ENCODE results near the gene SNRPE.
A peak's percentile ranks its signal among the peaks of the same experiment; 100 is the strongest.

The SNRPE gene

DNA sequence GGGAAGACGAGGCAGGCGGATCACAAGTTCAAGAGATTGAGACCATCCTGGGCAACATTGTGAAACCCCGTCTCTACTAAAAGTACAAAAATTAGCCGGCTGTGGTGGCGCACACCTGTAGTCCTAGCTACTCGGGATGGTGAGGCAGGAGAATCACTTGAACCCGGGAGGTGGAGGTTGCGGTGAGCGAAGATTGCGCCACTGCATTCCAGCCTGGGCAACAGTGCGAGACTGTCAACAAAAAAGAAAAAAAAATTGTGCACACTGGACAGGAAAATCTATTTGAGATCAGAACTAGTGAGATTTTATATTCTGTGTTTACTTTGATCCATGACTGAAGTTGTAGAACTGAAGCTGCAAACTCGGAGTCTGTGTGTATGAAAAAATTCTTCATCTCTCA lies 40.2 kb downstream of the SNRPE start:
- Histone ChIP-seq H3K18ac (ENCODE audit: low read length) (no peak overlapping the region), H3K4me3 (ENCODE audit: low read depth, low read length) (no peak overlapping the region), H3K79me2 (ENCODE audit: control insufficient read depth, insufficient read depth, low read length, poor library complexity) (no peaks in the 10 kb centered on the region), H3K9ac (ENCODE audit: low read length) (no peak overlapping the region), H3K27me3 (ENCODE audit: insufficient read depth, low read length) (no peaks in the 10 kb centered on the region), H3K79me1 (ENCODE audit: low read length) (no peaks in the 10 kb centered on the region), H2AK5ac (ENCODE audit: low read length) (no peak overlapping the region), H4K8ac (ENCODE audit: low read depth, low read length) (no peak overlapping the region), H3K9me3 (ENCODE audit: insufficient read depth, low read depth, low read length) (peaks cover 2% of the 10 kb centered on the region), H3K4ac (ENCODE audit: low read depth, low read length) (no peak overlapping the region), H4K12ac (ENCODE audit: low read depth, low read length) (no peak overlapping the region), H4K91ac (ENCODE audit: low read depth, low read length) (no peak overlapping the region), H3K36me3 (ENCODE audit: control insufficient read depth in 1 of 2, insufficient read depth in 2 of 2, low read length in 2 of 2) (no peaks in the 10 kb centered on the region), H3K14ac (ENCODE audit: low read length) (no peak overlapping the region), H2AFZ (ENCODE audit: insufficient read depth, low read length, poor library complexity) (no peak overlapping the region), H2BK12ac (ENCODE audit: low read length) (no peak overlapping the region), H2BK120ac (ENCODE audit: insufficient read depth, low read length, poor library complexity) (no peak overlapping the region), H3K27ac (ENCODE audit: low read depth, low read length) (no peak overlapping the region), H3K23ac (ENCODE audit: low read length) (no peak overlapping the region), H3K4me2 (ENCODE audit: low read length) (no peak overlapping the region), H2BK5ac (ENCODE audit: low read depth, low read length, poor library complexity) (no peak overlapping the region), H3K4me1 (ENCODE audit: control insufficient read depth in 1 of 2, insufficient read depth in 2 of 2, low read length in 2 of 2) (peaks cover 0 to 2% of the 10 kb centered on the region in 2 experiments)
- peak in 1 of 2 donors; percentile 6 for DNase-seq
- WGBS (ENCODE audit: extremely low coverage, insufficient coverage, insufficient read length), result no CpG with 5 or more reads among the region's 12 CpGs

DNA sequence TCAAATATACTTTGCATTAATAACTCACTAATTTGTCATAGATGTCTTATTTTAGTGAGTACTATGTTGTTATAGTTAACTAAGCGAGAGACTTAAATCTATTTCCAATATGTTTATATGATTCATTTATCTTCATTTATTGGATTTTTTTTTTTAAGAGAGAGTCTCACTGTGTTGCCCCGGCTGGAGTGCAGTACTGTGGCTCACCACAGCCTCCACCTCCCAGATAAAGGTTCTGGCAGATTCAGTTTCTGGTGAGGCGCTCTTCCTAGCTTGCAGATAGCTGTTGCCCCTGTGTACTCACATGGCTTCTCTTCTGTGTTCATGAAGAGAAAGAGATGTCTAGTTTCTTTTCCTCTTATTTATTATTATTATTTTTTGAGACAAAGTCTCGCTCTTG lies 43.9 kb downstream of the SNRPE start:
- Histone ChIP-seq H2AK5ac (ENCODE audit: low read length) (no peak overlapping the region), H2BK12ac (ENCODE audit: low read length) (no peak overlapping the region), H3K14ac (ENCODE audit: low read length) (no peak overlapping the region), H3K27me3 (ENCODE audit: insufficient read depth, low read length) (no peaks in the 10 kb centered on the region), H3K4me3 (ENCODE audit: low read depth, low read length) (no peak overlapping the region), H3K36me3 (ENCODE audit: control insufficient read depth in 1 of 2, insufficient read depth in 2 of 2, low read length in 2 of 2) (no peaks in the 10 kb centered on the region), H2AFZ (ENCODE audit: insufficient read depth, low read length, poor library complexity) (no peak overlapping the region), H3K27ac (ENCODE audit: low read depth, low read length) (no peak overlapping the region), H3K18ac (ENCODE audit: low read length) (no peak overlapping the region), H3K79me2 (ENCODE audit: control insufficient read depth, insufficient read depth, low read length, poor library complexity) (no peaks in the 10 kb centered on the region), H2BK5ac (ENCODE audit: low read depth, low read length, poor library complexity) (no peak overlapping the region), H4K91ac (ENCODE audit: low read depth, low read length) (no peak overlapping the region), H3K4me1 (ENCODE audit: control insufficient read depth in 1 of 2, insufficient read depth in 2 of 2, low read length in 2 of 2) (peaks cover 0 to 5% of the 10 kb centered on the region in 2 experiments), H4K8ac (ENCODE audit: low read depth, low read length) (no peak overlapping the region), H3K23ac (ENCODE audit: low read length) (no peak overlapping the region), H3K4ac (ENCODE audit: low read depth, low read length) (no peak overlapping the region), H4K12ac (ENCODE audit: low read depth, low read length) (no peak overlapping the region), H3K9ac (ENCODE audit: low read length) (no peak overlapping the region), H3K79me1 (ENCODE audit: low read length) (peaks cover 2% of the 10 kb centered on the region), H3K9me3 (ENCODE audit: insufficient read depth, low read depth, low read length) (peaks cover 2% of the 10 kb centered on the region), H3K4me2 (ENCODE audit: low read length) (no peak overlapping the region), H2BK120ac (ENCODE audit: insufficient read depth, low read length, poor library complexity) (peak overlapping the region; percentile 22)
- WGBS (ENCODE audit: extremely low coverage, insufficient coverage, insufficient read length), result no CpG with 5 or more reads among the region's 4 CpGs
- no peak for DNase-seq

- WGBS (ENCODE audit: extremely low coverage, insufficient coverage, insufficient read length), result no CpG with 5 or more reads among the region's 2 CpGs
- H3K9me3 ChIP-seq (ENCODE audit: insufficient read depth, low read depth, low read length), result no peaks in the 10 kb centered on the region
- H3K14ac ChIP-seq (ENCODE audit: low read length), result no peak overlapping the region
- H4K12ac ChIP-seq (ENCODE audit: low read depth, low read length), result no peak overlapping the region
- no peak overlapping the region for H2AK5ac ChIP-seq (ENCODE audit: low read length)
- H4K91ac ChIP-seq (ENCODE audit: low read depth, low read length), result no peak overlapping the region
- no peak overlapping the region for H2BK120ac ChIP-seq (ENCODE audit: insufficient read depth, low read length, poor library complexity)
- no peak overlapping the region for H3K23ac ChIP-seq (ENCODE audit: low read length)
- no peaks in the 10 kb centered on the region for H3K79me2 ChIP-seq (ENCODE audit: control insufficient read depth, insufficient read depth, low read length, poor library complexity)
- DNase-seq, result peak; percentile 75 to 97
- no peaks in the 10 kb centered on the region for H3K27me3 ChIP-seq (ENCODE audit: insufficient read depth, low read length)
- H3K27ac ChIP-seq (ENCODE audit: low read depth, low read length), result no peak overlapping the region
- H3K9ac ChIP-seq (ENCODE audit: low read length), result no peak overlapping the region
- no peak overlapping the region for H3K4ac ChIP-seq (ENCODE audit: low read depth, low read length)
- no peak overlapping the region for H4K8ac ChIP-seq (ENCODE audit: low read depth, low read length)
- no peak overlapping the region for H2BK12ac ChIP-seq (ENCODE audit: low read length)
- H3K4me2 ChIP-seq (ENCODE audit: low read length), result no peak overlapping the region
- H3K4me1 ChIP-seq (ENCODE audit: control insufficient read depth in 1 of 2, insufficient read depth in 2 of 2, low read length in 2 of 2), result peaks cover 0 to 5% of the 10 kb centered on the region in 2 experiments
- no peaks in the 10 kb centered on the region for H3K36me3 ChIP-seq (ENCODE audit: control insufficient read depth in 1 of 2, insufficient read depth in 2 of 2, low read length in 2 of 2)
- H2AFZ ChIP-seq (ENCODE audit: insufficient read depth, low read length, poor library complexity), result no peak overlapping the region
- H3K79me1 ChIP-seq (ENCODE audit: low read length), result peaks cover 2% of the 10 kb centered on the region
- no peak overlapping the region for H2BK5ac ChIP-seq (ENCODE audit: low read depth, low read length, poor library complexity)
- H3K4me3 ChIP-seq (ENCODE audit: low read depth, low read length), result no peak overlapping the region
- H3K18ac ChIP-seq (ENCODE audit: low read length), result no peak overlapping the region
Observed at GRCh38 chr1:203906932-203907331, 45.5 kb downstream of the SNRPE start.

- H4K12ac ChIP-seq (ENCODE audit: low read depth, low read length), result no peak overlapping the region
- no peak overlapping the region for H4K8ac ChIP-seq (ENCODE audit: low read depth, low read length)
- H2BK12ac ChIP-seq (ENCODE audit: low read length), result no peak overlapping the region
- H2BK120ac ChIP-seq (ENCODE audit: insufficient read depth, low read length, poor library complexity), result no peak overlapping the region
- no peak overlapping the region for H2AFZ ChIP-seq (ENCODE audit: insufficient read depth, low read length, poor library complexity)
- peak in 1 of 2 donors; percentile 66 for DNase-seq
- no peak overlapping the region for H3K23ac ChIP-seq (ENCODE audit: low read length)
- H3K18ac ChIP-seq (ENCODE audit: low read length), result no peak overlapping the region
- H3K4me3 ChIP-seq (ENCODE audit: low read depth, low read length), result no peak overlapping the region
- peak overlapping the region; percentile 68 for H2BK5ac ChIP-seq (ENCODE audit: low read depth, low read length, poor library complexity)
- H4K91ac ChIP-seq (ENCODE audit: low read depth, low read length), result peak overlapping the region; percentile 77
- no peak overlapping the region for H3K14ac ChIP-seq (ENCODE audit: low read length)
- no CpG with 5 or more reads among the region's 5 CpGs for WGBS (ENCODE audit: extremely low coverage, insufficient coverage, insufficient read length)
- H2AK5ac ChIP-seq (ENCODE audit: low read length), result no peak overlapping the region
- no peak overlapping the region for H3K4me2 ChIP-seq (ENCODE audit: low read length)
- no peak overlapping the region for H3K4ac ChIP-seq (ENCODE audit: low read depth, low read length)
- no peaks in the 10 kb centered on the region for H3K79me2 ChIP-seq (ENCODE audit: control insufficient read depth, insufficient read depth, low read length, poor library complexity)
- H3K27me3 ChIP-seq (ENCODE audit: insufficient read depth, low read length), result no peaks in the 10 kb centered on the region
- H3K79me1 ChIP-seq (ENCODE audit: low read length), result peaks cover 2% of the 10 kb centered on the region
- peaks cover 0 to 5% of the 10 kb centered on the region in 2 experiments for H3K4me1 ChIP-seq (ENCODE audit: control insufficient read depth in 1 of 2, insufficient read depth in 2 of 2, low read length in 2 of 2)
- no peaks in the 10 kb centered on the region for H3K36me3 ChIP-seq (ENCODE audit: control insufficient read depth in 1 of 2, insufficient read depth in 2 of 2, low read length in 2 of 2)
- no peak overlapping the region for H3K9ac ChIP-seq (ENCODE audit: low read length)
- H3K9me3 ChIP-seq (ENCODE audit: insufficient read depth, low read depth, low read length), result no peaks in the 10 kb centered on the region
- H3K27ac ChIP-seq (ENCODE audit: low read depth, low read length), result no peak overlapping the region
Observed at GRCh38 chr1:203907901-203908300, 46.5 kb downstream of the SNRPE start.

All from trophoblast cell (in vitro differentiated cells and primary cell).